GM20431 (cell line): ENCODE results near the gene NTHL1.

Experiments used
- in situ Hi-C: fragments of 300-500 bp; cut with MseI, MboI; formaldehyde crosslinking; loops from one replicate; pipeline ENCODE4 v1.15.0; 2020; ENCODE audit warnings: low sequenced_read_pairs; ENCODE audit not compliant: unreplicated experiment

NTHL1 gene

DNA sequence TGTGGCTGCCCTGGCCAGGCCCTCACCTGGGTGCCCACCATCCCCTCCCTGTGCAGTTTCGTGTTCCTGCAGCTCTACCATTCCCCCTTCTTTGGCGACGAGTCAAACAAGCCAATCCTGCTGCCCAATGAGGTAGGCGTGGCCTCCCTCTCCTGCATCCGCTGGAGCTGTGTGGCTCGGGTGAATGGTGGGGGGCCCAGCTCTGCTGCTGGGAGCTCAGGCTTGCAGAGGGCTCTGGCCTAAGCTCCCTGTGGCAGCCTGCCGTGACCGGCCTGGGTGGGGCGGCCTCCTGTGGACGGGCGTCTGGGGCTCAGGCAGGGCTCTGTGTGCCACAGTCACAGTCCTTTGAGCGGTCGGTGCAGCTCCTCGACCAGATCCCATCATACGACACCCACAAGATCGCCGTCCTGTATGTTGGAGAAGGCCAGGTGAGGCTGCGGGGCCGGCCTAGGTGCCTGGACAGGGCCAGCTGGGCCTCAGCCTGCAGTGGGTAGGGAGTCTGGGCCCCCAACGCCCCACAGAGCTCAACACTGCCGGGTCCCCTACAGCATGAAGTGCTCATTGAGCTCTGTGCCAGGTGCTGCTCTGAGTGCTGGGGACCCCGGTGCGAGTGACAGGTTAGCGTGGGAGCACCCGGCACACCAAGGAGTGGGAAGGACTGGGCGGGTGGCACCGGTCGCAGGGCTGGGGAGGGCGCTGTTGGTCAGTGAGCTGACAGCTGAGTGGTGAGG lies 37.4 kb upstream of the NTHL1 start:
- in situ Hi-C loops = no loop called here

DNA sequence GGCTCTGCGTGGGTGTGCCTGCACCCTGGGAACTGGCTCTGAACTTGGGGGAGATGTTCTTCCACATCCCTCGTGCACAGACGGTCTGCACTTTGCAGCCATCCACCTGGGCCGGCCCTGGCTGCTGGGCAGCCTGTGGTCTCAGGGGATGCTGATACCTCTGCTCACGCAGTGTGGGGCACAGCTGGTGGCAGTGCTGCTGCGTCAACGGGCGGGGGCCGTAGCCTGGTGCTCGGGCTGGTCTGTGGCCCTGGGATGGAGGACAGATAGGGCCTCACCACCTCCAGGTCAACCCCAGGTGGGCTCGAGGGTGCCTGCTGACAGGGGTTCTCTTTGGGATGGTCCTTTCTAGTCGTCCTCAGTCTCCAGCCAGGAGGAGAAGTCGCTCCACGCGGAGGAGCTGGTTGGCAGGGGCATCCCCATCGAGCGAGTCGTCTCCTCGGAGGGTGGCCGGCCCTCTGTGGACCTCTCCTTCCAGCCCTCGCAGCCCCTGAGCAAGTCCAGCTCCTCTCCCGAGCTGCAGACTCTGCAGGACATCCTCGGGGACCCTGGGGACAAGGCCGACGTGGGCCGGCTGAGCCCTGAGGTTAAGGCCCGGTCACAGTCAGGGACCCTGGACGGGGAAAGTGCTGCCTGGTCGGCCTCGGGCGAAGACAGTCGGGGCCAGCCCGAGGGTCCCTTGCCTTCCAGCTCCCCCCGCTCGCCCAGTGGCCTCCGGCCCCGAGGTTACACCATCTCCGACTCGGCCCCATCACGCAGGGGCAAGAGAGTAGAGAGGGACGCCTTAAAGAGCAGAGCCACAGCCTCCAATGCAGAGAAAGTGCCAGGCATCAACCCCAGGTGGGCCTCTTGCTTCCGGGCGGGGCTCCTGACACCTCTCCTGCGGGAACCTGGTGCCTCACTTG lies 36.5 kb upstream of the NTHL1 start:
- in situ Hi-C loops = no loop called here

DNA sequence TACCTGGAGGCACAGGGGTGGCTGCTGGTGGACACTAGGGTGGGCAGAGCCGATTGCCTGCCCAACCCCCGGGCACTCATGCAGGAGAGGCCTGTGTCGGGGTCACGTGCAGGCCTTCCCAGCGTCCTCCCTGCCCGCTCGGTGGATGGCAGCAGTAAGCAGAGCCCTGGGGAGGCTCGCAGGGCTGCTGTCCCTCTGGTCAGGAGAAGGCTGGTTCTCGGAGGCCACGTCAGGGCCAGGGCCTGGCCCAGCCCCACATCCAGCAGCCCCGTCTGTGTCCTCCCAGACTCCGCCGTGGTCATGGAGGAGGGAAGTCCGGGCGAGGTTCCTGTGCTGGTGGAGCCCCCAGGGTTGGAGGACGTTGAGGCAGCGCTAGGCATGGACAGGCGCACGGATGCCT lies 35.8 kb upstream of the NTHL1 start:
- in situ Hi-C loops = no loop called here

DNA sequence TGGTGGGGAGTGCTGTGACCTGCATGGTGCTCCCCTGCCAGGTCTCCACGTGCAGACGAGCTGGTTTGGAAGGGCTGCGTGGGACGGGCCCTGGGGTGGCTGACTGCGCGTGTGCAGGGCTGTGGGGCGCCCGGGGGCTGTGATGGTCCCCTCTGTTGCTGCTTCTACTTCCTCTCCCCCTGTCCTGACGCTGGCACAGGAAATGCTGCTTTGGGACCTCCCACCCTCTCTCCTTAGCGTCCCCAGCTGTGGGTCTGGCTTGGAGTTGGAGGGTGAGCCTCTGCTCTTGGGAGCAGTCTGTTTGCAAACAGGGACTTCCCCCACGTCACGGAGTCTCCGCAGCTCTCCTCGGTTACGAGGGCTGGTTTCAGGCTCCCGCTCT lies 35.3 kb upstream of the NTHL1 start:
- in situ Hi-C loops = no loop called here

DNA sequence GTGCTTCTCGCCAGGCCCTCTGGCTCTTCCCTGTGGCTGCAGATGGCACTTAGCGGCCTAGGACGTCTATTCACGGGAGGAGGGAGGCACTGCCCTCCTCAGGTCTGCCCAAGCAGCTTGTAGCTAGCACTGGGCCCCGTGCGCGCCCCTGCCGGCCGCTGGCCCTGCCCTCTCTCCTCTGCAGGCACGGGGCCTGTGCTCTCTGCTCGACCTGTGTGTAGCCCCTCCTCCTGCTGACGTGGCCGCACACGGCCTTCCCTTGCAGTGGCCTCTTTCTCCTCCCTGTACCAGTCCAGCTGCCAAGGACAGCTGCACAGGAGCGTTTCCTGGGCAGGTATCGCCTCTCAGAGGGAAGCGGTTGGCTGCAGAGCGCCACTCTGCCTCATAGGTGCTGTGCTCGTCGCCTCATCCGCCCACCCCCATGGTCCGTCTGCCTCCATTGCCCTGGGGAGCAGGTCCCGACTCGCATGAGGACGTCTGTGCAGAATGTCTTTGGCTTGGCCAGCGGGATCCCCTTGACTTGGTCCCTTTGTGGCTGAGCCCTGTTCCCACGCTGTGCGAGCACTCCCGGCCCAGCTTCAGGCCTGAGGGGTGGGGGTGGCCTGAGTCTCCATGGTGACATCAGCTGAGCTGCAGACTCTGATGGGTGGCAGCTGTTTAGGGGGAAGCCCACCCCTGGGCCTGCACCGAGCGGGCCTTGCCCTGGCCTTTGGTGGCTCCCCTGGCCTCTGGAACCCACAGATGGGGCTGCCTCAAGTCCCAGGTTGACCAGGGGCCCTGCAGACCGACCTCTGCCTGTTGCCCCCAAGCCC lies 34.7 kb upstream of the NTHL1 start:
- in situ Hi-C loops = no loop called here

DNA sequence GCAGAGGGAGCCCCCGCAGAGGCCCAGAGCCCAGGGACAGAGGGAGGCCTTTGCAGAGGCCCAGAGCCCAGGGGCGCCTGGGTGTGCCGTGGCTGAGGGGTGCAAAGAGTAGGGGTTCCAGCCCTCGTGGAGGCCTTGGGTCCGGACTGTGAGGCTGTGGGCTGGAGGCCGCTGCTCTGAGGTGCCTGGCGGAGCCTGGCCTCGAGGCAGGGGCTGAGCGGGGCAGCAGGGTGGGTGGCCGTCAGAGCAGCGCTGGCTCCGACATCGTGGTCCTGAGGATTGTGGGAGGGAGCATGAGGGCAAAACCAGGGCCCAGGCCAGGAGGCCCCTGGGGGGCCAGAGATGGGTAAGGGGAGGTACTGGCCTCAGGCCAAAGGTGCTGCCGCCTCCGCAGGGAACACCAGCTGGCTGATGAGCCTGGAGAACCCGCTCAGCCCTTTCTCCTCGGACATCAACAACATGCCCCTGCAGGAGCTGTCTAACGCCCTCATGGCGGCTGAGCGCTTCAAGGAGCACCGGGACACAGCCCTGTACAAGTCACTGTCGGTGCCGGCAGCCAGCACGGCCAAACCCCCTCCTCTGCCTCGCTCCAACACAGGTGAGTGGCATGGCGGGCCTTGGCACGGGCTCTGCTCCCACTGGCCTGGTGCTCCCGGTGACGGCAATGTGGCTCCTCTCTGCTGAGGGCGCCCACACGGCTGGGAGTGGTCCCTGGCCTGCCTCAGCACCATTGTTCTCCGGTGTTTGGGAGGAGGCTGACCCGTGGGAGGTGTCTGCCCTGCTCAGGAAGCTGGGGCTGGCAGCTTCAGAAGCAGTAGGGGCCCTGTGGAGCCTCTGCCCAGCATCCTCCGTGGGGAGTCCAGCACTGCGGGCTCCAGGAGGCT lies 33.8 kb upstream of the NTHL1 start:
- in situ Hi-C loops = no loop called here

DNA sequence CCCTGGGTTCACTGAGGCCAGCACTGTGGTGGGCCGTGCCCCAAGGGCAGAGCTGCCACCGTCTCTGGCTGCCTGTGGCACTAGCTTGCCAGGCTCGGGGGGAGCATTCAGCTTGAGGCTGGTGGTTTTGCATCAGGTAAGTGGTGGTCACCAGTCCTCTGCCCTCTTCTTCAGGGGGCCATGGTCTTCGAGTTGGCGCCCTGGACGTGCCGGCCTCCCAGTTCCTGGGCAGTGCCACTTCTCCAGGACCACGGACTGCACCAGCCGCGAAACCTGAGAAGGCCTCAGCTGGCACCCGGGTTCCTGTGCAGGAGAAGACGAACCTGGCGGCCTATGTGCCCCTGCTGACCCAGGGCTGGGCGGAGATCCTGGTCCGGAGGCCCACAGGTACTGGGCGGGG lies 32.4 kb upstream of the NTHL1 start:
- in situ Hi-C loops = no loop called here

DNA sequence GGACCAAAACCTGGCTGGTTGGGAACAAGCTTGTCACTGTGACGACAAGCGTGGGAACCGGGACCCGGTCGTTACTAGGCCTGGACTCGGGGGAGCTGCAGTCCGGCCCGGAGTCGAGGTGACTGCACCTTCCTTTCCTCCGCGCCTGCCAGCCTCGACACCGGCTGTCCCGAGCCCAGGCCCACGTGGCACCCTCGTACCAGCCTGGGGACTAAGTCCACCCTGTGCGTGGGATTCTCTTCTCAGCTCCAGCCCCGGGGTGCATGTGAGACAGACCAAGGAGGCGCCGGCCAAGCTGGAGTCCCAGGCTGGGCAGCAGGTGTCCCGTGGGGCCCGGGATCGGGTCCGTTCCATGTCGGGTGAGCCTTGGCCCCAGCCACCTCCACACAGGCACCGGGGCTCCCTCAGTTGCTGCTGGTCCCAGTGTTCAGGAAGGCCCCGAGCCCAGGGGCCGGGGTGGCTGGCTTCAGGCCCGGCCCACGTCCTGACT lies 31.7 kb upstream of the NTHL1 start:
- in situ Hi-C loops = no loop called here

DNA sequence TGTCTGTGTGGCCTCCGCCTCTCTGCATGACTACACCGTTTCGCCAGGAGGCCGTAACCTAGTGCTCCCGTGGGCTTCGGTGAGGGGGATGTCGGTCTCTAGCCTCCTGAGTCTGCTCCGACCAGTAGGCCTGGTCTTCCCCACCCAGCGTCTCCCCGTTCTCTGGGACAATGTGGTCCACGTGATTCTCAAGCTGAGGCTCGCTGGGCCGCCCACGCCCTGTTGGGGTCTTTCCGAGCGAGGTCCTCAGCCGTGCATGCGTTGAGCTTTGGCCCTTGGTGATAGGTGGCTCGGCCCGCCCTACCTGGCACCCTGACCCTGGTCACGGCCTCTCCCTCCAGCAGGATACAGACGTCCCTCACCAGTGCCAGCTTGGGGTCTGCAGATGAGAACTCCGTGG lies 31.1 kb upstream of the NTHL1 start:
- in situ Hi-C loops = no loop called here

DNA sequence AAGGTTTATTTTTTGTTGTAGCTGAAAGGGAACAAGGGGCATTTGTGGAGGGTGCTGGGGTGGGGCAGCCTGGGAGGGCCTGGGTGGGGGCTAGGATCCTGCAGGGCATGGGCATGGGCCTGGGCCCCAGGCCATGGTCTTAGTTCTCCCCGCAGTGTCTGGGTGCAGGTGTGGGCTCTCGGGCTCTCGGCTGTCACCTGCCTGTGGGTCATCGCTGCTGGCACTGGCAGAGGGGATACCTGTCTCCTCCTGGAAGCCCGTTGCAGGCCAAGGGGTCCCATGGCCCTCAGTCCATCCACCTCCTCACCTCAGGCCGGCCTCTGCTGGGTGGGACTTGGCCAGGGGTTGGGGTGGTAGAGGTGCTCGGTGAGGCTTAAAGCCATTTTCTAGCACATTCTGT lies 30.5 kb upstream of the NTHL1 start:
- in situ Hi-C loops = no loop called here

DNA sequence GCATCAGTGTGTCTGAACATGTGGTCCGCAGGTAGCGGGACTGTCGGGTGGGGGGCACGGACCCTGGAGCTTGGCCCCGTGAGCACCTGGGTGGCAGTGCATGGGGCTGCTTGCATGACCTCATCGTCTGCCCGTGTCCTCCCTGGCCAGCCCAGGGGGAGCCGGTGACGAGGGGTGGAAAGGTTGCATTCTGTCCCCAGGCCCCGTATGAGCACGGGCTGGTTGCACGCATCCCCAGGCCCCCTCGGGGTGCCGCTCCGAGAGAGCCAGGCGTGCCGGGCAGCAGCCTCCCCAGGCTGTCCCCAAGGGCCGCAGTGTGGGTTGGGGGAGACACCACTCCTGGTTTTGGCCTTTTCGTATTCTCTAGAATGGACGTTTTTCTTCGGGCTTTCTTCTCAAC lies 30.1 kb upstream of the NTHL1 start:
- in situ Hi-C loops = no loop called here

DNA sequence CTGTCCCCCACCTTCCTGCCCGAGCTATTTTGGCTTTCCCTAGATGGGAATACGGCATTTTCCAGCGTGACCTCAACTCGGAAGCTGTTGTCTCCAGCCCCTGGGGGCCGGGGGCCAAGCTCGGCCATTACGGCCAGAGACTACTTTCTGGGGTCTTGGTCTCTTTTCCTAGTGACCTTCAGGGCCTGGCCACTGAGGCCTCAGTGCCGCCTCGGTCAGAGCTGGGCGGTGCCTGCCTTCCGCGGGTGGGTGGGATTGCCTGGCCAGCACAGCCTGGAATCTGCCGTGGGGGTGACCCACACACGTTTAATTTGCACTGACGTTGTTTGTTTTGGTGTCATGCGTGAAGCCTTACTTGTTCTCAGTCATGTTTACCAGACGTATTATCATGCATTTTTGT lies 29.4 kb upstream of the NTHL1 start:
- in situ Hi-C loops = no loop called here

DNA sequence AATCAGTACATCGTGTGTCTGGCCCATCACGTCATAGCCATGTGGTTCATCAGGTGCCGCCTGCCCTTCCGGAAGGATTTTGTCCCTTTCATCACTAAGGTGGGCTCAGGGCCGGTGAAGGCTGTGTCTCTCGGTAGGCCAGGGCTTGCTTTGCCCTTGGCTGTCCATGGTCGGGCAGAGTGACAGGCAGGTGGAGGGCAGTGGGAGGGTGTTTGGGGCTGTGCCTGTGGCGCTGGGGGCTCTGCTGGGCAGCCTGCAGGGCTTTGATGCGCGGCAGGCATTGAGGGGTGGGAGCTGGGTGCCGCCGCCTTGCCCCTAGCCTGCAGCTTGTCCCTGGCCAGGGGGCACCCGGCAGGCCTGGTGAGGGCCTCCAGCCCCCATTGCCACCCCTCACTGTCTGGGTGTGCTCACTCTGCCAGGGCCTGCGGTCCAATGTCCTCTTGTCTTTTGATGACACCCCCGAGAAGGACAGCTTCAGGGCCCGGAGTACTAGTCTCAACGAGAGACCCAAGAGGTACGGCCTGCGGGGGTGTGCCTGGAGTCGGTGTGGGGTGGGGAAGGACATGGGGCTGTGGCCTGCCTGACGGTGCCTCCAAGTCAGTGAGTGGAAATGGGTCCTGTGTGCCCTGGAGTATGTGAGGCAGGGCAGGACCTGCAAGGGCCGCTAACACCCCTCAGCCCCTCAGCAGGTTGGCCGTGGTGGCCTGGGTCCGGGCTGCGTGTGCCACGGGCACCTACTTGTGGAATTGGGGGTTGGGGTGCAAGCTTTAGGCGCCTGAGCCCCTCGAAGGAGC lies 28.6 kb upstream of the NTHL1 start:
- in situ Hi-C loops = no loop called here

DNA sequence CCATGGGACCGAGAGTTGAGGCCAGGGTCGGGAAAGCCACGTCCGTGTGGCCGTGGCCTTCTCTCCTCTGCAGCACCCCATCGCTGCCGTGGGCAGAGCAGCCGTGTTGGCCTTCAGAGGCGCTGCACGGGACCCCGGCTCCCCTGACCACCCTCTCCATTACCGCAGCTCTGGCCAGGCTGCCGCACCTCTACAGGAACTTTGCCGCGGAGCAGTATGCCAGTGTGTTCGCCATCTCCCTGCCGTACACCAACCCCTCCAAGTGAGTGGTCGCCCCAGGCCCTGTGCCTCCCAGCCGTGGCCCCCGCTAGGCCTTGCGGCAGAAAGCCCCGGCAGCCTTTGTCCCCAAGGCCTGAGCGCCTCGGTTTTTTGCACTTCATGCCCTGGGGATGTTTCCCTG lies 28.0 kb upstream of the NTHL1 start:
- in situ Hi-C loops = no loop called here

DNA sequence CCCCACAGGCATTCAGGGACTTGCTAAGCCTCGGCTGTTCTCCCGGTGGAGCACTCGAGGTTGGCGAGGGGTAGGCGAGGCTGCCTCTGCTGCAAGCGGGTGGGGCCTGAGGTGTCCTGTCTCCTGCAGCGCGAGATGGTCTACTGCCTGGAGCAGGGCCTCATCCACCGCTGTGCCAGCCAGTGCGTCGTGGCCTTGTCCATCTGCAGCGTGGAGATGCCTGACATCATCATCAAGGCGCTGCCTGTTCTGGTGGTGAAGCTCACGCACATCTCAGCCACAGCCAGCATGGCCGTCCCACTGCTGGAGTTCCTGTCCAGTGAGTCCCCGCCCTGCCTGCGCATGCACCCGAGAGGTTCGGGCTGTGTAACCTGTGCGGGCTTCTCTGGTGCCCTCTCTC lies 26.4 kb upstream of the NTHL1 start:
- in situ Hi-C loops = no loop called here

DNA sequence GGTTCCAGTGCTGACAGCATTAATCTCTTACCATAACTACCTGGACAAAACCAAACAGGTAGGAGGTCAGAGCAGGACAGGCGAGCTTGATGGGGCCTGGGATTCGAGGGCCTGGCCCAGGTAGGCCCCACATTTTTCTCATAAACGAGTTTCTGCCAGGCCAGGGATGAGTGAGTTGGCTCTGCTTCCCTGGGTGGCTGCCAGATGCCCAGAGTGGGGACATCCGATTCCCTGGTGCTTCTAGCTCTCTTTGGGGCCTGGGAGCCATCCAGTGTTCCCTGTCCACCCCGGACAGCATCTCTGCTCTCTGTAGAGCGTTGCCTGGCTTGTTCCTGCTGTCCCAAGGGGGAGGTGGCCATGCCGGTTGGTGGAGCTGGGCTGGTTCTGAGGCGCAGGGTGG lies 25.3 kb upstream of the NTHL1 start:
- in situ Hi-C loops = no loop called here

DNA sequence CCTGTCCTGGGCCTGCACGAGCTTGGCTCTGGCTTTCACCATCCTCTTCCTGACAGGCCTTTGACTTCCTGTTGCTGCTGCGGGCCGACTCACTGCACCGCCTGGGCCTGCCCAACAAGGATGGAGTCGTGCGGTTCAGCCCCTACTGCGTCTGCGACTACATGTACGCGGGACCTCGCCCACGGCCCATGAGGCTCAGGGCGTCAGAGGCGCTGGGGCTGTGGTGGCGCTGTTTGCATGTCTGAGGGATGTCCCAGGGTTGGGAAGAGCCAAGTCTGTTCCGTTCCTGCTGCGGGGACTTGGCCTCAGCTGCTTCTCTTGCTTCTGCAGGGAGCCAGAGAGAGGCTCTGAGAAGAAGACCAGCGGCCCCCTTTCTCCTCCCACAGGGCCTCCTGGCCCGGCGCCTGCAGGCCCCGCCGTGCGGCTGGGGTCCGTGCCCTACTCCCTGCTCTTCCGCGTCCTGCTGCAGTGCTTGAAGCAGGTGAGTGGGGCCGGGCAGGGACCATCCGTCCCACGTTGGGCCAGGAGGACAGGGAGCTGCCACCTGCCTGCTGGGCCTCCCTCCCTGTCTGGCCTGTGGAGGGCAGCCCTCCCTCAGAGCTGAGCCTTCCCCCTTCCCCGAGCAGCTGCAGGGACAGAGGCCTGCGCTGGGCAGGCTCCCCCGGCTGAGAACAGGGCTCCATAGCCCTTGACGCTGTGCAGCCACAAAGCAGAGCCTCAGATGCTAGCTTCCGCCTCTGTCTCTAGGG lies 24.0 kb upstream of the NTHL1 start:
- in situ Hi-C loops = no loop called here
